ENCODE results near the gene BAIAP3.

Gene BAIAP3

GRCh38 chr16:1363501-1364041, 30.1 kb downstream of the BAIAP3 start:
- Histone ChIP-seq H3K9me3 (ENCODE audit: control insufficient read depth in 2 of 2, low read length in 2 of 2) (no peaks in the 10 kb centered on the region), H3K27me3 (ENCODE audit: control insufficient read depth in 1 of 2, insufficient read depth in 2 of 2, low read length in 2 of 2) (no peaks in the 10 kb centered on the region), H3K9ac (ENCODE audit: low read length in 2 of 2) (no peak overlapping the region), H3K27ac (ENCODE audit: low read length) (no peak overlapping the region), H3K4me3 (ENCODE audit: low read length in 2 of 2) (no peak overlapping the region), H3K36me3 (ENCODE audit: control insufficient read depth in 2 of 2, insufficient read depth in 2 of 2, low read length in 2 of 2) (peaks cover 23 to 33% of the 10 kb centered on the region in 2 donors), H3K4me1 (ENCODE audit: control insufficient read depth, insufficient read depth, low read length) (no peaks in the 10 kb centered on the region)

GRCh38 chr16:1364510-1364909, 31.1 kb downstream of the BAIAP3 start:
- Histone ChIP-seq H3K9me3 (ENCODE audit: control insufficient read depth in 2 of 2, low read length in 2 of 2) (no peaks in the 10 kb centered on the region), H3K27ac (ENCODE audit: low read length) (no peak overlapping the region), H3K4me3 (ENCODE audit: low read length in 2 of 2) (no peak overlapping the region), H3K36me3 (ENCODE audit: control insufficient read depth in 2 of 2, insufficient read depth in 2 of 2, low read length in 2 of 2) (peaks cover 23 to 33% of the 10 kb centered on the region in 2 donors), H3K9ac (ENCODE audit: low read length in 2 of 2) (no peak overlapping the region), H3K27me3 (ENCODE audit: control insufficient read depth in 1 of 2, insufficient read depth in 2 of 2, low read length in 2 of 2) (no peaks in the 10 kb centered on the region), H3K4me1 (ENCODE audit: control insufficient read depth, insufficient read depth, low read length) (no peaks in the 10 kb centered on the region)

GRCh38 chr16:1366060-1366711, 32.7 kb downstream of the BAIAP3 start:
- Histone ChIP-seq H3K9ac (ENCODE audit: low read length in 2 of 2) (no peak overlapping the region), H3K27me3 (ENCODE audit: control insufficient read depth in 1 of 2, insufficient read depth in 2 of 2, low read length in 2 of 2) (no peaks in the 10 kb centered on the region), H3K27ac (ENCODE audit: low read length) (no peak overlapping the region), H3K9me3 (ENCODE audit: control insufficient read depth in 2 of 2, low read length in 2 of 2) (no peaks in the 10 kb centered on the region), H3K36me3 (ENCODE audit: control insufficient read depth in 2 of 2, insufficient read depth in 2 of 2, low read length in 2 of 2) (peaks cover 23 to 31% of the 10 kb centered on the region in 2 donors), H3K4me3 (ENCODE audit: low read length in 2 of 2) (no peak overlapping the region), H3K4me1 (ENCODE audit: control insufficient read depth, insufficient read depth, low read length) (no peaks in the 10 kb centered on the region)

- H3K9ac ChIP-seq (ENCODE audit: low read length in 2 of 2): no peak overlapping the region
- no peak overlapping the region for H3K4me3 ChIP-seq (ENCODE audit: low read length in 2 of 2)
- H3K9me3 ChIP-seq (ENCODE audit: control insufficient read depth in 2 of 2, low read length in 2 of 2): no peaks in the 10 kb centered on the region
- H3K4me1 ChIP-seq (ENCODE audit: control insufficient read depth, insufficient read depth, low read length): no peaks in the 10 kb centered on the region
- no peak overlapping the region for H3K27ac ChIP-seq (ENCODE audit: low read length)
- H3K27me3 ChIP-seq (ENCODE audit: control insufficient read depth in 1 of 2, insufficient read depth in 2 of 2, low read length in 2 of 2): no peaks in the 10 kb centered on the region
- H3K36me3 ChIP-seq (ENCODE audit: control insufficient read depth in 2 of 2, insufficient read depth in 2 of 2, low read length in 2 of 2): peaks cover 23 to 31% of the 10 kb centered on the region in 2 donors
Observed at GRCh38 chr16:1366712-1367299, 33.4 kb downstream of the BAIAP3 start.

GRCh38 chr16:1367486-1368174, 34.2 kb downstream of the BAIAP3 start:
- Histone ChIP-seq H3K27me3 (ENCODE audit: control insufficient read depth in 1 of 2, insufficient read depth in 2 of 2, low read length in 2 of 2) (no peaks in the 10 kb centered on the region), H3K4me1 (ENCODE audit: control insufficient read depth, insufficient read depth, low read length) (no peaks in the 10 kb centered on the region), H3K9ac (ENCODE audit: low read length in 2 of 2) (no peak overlapping the region), H3K4me3 (ENCODE audit: low read length in 2 of 2) (no peak overlapping the region), H3K9me3 (ENCODE audit: control insufficient read depth in 2 of 2, low read length in 2 of 2) (no peaks in the 10 kb centered on the region), H3K36me3 (ENCODE audit: control insufficient read depth in 2 of 2, insufficient read depth in 2 of 2, low read length in 2 of 2) (peaks cover 17 to 24% of the 10 kb centered on the region in 2 donors), H3K27ac (ENCODE audit: low read length) (no peak overlapping the region)

- Histone ChIP-seq H3K27ac (ENCODE audit: low read length) (no peak overlapping the region), H3K4me1 (ENCODE audit: control insufficient read depth, insufficient read depth, low read length) (no peaks in the 10 kb centered on the region), H3K4me3 (ENCODE audit: low read length in 2 of 2) (no peak overlapping the region), H3K27me3 (ENCODE audit: control insufficient read depth in 1 of 2, insufficient read depth in 2 of 2, low read length in 2 of 2) (no peaks in the 10 kb centered on the region), H3K36me3 (ENCODE audit: control insufficient read depth in 2 of 2, insufficient read depth in 2 of 2, low read length in 2 of 2) (peaks cover 2 to 8% of the 10 kb centered on the region in 2 donors), H3K9ac (ENCODE audit: low read length in 2 of 2) (no peak overlapping the region), H3K9me3 (ENCODE audit: control insufficient read depth in 2 of 2, low read length in 2 of 2) (no peaks in the 10 kb centered on the region)
Observed at GRCh38 chr16:1371054-1371978, 37.9 kb downstream of the BAIAP3 start.

GRCh38 chr16:1372292-1372950, 39.0 kb downstream of the BAIAP3 start:
- H3K27ac ChIP-seq (ENCODE audit: low read length): no peak overlapping the region
- H3K4me3 ChIP-seq (ENCODE audit: low read length in 2 of 2): no peak overlapping the region
- no peaks in the 10 kb centered on the region for H3K4me1 ChIP-seq (ENCODE audit: control insufficient read depth, insufficient read depth, low read length)
- no peaks in the 10 kb centered on the region for H3K9me3 ChIP-seq (ENCODE audit: control insufficient read depth in 2 of 2, low read length in 2 of 2)
- peaks cover 0 to 5% of the 10 kb centered on the region in 2 donors for H3K36me3 ChIP-seq (ENCODE audit: control insufficient read depth in 2 of 2, insufficient read depth in 2 of 2, low read length in 2 of 2)
- no peak overlapping the region for H3K9ac ChIP-seq (ENCODE audit: low read length in 2 of 2)
- no peaks in the 10 kb centered on the region for H3K27me3 ChIP-seq (ENCODE audit: control insufficient read depth in 1 of 2, insufficient read depth in 2 of 2, low read length in 2 of 2)

- no peaks in the 10 kb centered on the region for H3K27me3 ChIP-seq (ENCODE audit: control insufficient read depth in 1 of 2, insufficient read depth in 2 of 2, low read length in 2 of 2)
- H3K9me3 ChIP-seq (ENCODE audit: control insufficient read depth in 2 of 2, low read length in 2 of 2): no peaks in the 10 kb centered on the region
- no peak overlapping the region for H3K4me3 ChIP-seq (ENCODE audit: low read length in 2 of 2)
- no peak overlapping the region for H3K9ac ChIP-seq (ENCODE audit: low read length in 2 of 2)
- H3K4me1 ChIP-seq (ENCODE audit: control insufficient read depth, insufficient read depth, low read length): peaks cover 16% of the 10 kb centered on the region
- no peak overlapping the region for H3K27ac ChIP-seq (ENCODE audit: low read length)
- H3K36me3 ChIP-seq (ENCODE audit: control insufficient read depth in 2 of 2, insufficient read depth in 2 of 2, low read length in 2 of 2): peaks cover 0 to 5% of the 10 kb centered on the region in 2 donors
Observed at GRCh38 chr16:1374418-1375297, 41.2 kb downstream of the BAIAP3 start.

- no peak overlapping the region for H3K4me3 ChIP-seq (ENCODE audit: low read length in 2 of 2)
- no peaks in the 10 kb centered on the region for H3K27me3 ChIP-seq (ENCODE audit: control insufficient read depth in 1 of 2, insufficient read depth in 2 of 2, low read length in 2 of 2)
- H3K9ac ChIP-seq (ENCODE audit: low read length in 2 of 2): no peak overlapping the region
- peaks cover 0 to 5% of the 10 kb centered on the region in 2 donors for H3K36me3 ChIP-seq (ENCODE audit: control insufficient read depth in 2 of 2, insufficient read depth in 2 of 2, low read length in 2 of 2)
- H3K9me3 ChIP-seq (ENCODE audit: control insufficient read depth in 2 of 2, low read length in 2 of 2): no peaks in the 10 kb centered on the region
- H3K27ac ChIP-seq (ENCODE audit: low read length): no peak overlapping the region
- H3K4me1 ChIP-seq (ENCODE audit: control insufficient read depth, insufficient read depth, low read length): peaks cover 16% of the 10 kb centered on the region
Observed at GRCh38 chr16:1375298-1375640, 41.8 kb downstream of the BAIAP3 start.
